GM18867 (cell line): Measurements from ENCODE around the gene MTUS2.
"Not testable (repeated sequence)": the region's sequence is repeated elsewhere in the genome, so short reads cannot be mapped to it uniquely, and the experiment has no call there.

ENCODE experiments used
- ATAC-seq: cut with Tn5 transposase; IDR thresholded peaks from one replicate; pipeline ENCODE4 v1.9.1; 2021; ENCODE audit warnings: mild to moderate bottlenecking, moderate library complexity; ENCODE audit not compliant: unreplicated experiment

MTUS2 gene

GRCh38 chr13:28955264-28955966, 135.3 kb downstream of the MTUS2 start:
- no peak for ATAC-seq

GRCh38 chr13:28958018-28958417, 137.9 kb downstream of the MTUS2 start:
- ATAC-seq, result no peak

DNA sequence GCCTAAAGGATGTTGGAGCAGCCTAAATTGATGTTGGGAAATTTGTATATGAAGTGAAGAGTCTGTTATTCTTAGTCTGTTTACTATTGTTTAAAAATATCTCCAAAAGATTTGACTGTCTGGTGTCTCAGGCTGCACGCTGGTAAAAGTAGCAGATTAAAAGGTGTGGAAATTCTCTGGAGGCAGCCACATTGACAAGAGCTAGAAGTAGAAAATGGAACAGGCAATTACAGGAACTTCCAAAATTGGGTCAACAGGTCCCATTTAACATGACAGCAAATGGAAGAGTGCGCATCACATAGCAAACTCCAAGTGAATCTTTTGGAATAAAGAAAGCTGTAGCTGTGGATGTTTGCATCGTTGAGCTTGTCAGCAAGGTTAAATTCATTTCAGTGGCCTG, 138.3 kb downstream of the MTUS2 start:
- no peak for ATAC-seq

GRCh38 chr13:28964052-28964451, 143.9 kb downstream of the MTUS2 start:
- ATAC-seq, result no peak

DNA sequence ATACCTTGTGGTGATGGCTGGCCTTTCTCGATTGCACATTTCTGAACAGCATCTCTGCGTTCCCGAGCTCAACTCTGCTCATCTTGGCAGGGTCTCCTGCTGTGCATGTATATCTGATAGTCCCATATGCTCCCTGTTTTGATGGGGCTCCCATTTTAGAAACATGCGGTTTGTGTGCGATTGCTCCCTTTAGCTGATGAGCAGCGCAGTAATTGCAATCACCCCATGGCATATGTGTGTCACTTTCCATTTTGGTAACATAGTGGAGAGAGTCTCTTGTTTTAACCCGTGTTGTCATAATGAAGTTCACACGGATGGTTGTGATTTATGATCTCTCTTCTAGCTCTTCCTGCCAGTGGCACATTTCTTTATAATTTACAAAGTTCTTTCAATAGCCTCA, 144.7 kb downstream of the MTUS2 start:
- no peak for ATAC-seq

DNA sequence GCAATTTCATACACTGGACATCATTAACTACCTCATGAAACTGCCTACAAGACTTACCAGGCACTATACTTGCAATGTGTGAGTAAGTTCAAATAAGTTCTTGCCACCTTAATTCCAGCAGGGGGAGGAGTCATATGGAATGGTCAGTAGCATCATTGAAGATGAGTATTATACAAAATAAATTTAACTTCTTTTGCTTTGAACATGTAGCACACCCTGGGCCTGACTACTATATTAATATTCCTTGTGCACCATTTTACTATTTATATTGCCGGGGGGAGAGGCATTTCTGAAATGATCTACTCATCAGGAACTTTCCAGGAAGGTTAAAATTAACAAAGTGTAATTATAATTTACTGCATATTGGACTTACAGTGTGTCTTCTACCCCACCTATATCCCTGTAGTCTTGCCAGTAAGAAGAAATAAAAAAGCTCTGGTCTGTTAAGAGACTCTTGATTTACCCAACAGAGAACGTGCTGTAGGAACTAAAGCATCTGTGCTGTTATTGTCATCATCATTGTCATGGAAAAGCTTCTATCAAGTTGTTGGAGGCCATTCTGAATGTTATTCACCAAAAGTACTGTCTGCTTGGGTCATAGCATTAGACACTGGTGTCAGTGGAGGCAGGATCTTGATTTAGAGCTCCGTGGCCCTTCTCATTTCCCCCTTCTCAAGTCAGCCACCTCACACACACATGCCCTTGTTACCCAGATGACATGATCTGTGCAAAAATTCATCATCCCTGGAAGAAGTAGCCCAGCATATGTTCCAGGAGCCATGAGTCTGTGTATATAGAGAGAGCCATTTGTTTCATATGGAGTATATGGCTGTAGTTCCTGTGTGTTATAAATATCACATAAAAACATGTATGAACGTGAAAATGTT, 147.1 kb downstream of the MTUS2 start:
- ATAC-seq, result no peak

- ATAC-seq, result no peak
Measured at GRCh38 chr13:28976195-28976594, 156.1 kb downstream of the MTUS2 start.

DNA sequence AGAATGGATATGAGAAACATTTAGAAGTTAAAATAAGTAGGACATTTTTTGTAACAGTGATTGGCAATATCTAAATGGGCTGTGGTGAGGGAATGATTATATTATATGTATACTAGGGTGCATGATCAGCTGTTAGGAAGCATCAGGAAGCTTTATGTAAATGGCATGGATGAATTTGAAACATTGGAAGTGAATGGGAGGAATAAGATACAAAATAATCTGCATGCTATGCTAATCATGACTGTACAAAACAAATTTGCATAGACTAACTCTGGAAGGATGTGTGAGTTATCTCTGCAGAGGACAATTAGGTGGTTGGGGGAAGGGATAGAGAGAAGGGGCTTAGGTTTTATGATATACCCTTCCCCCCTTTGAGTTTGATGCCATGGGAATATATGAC, 156.5 kb downstream of the MTUS2 start:
- no peak for ATAC-seq

DNA sequence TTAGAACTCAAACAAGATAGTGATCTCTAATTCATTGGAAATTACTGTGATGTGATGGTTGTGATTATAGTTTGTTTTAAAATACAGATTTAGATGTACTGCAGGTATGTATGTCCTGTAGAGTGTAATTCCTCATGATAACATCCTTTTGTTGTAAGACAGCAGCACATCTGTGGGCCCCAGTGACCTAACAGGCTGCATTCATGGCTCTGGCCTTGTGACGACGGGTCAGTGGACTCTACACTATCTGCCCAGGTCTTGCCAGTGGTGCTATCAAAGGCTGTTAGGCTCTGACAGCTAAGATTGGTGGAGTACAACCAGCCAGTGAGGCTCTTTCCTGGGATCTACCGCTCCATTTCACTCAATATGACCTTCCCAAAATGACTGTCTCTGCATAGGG, 158.4 kb downstream of the MTUS2 start:
- ATAC-seq, result no peak

GRCh38 chr13:28981530-28981929, 161.4 kb downstream of the MTUS2 start:
- no peak for ATAC-seq

- no peak for ATAC-seq
Measured at GRCh38 chr13:28983641-28984040, 163.5 kb downstream of the MTUS2 start.

- no peak for ATAC-seq
Measured at GRCh38 chr13:28984326-28984725, 164.2 kb downstream of the MTUS2 start.

- ATAC-seq, result no peak
Measured at GRCh38 chr13:28984825-28985224, 164.7 kb downstream of the MTUS2 start.

GRCh38 chr13:28990378-28990777, 170.2 kb downstream of the MTUS2 start:
- not testable (repeated sequence) for ATAC-seq

DNA sequence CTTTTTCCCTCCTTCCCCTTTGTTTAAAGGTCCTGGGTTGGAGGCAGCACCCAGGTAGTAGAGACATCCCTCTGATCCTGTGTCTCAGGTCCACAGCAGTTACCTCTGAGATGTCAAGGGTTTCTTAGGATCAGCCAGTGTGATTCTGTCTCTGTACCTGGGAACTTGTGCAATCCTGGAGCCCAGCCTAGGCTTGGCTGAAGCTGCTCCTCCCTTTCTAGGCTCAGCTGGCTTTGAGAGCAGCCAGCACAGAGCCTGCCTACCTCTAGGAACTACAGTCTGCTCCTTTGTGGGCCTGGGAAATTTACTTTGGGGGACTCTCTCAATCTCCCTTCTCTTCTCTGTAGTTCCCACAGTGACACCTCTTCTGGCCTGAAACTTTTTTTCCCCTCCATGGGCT, 171.6 kb downstream of the MTUS2 start:
- no peak for ATAC-seq

DNA sequence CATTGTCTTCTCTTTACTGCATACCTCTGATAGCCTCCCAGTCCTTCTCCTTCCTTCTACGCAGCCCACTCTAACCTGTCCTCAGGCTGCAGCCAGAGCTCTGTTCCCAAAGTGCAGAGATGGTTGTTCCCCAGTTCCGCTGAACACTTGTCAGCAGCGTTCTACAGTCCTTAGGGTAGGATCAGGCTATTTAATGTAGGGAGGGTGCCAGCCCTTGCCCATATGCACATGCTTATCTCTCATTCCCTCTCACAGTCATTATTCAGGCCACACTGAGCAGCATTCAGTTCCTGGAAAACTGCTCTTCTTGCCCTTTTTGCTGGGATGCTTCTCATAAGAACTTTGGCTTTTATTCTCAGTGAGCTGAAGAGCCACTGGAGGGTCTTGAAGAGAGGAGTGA, 180.7 kb downstream of the MTUS2 start:
- no peak for ATAC-seq

GRCh38 chr13:29005035-29005762, 185.1 kb downstream of the MTUS2 start:
- ATAC-seq, result no peak

- ATAC-seq, result no peak
Measured at GRCh38 chr13:29005763-29006120, 185.6 kb downstream of the MTUS2 start.

GRCh38 chr13:29006359-29006850, 186.3 kb downstream of the MTUS2 start:
- ATAC-seq, result no peak

DNA sequence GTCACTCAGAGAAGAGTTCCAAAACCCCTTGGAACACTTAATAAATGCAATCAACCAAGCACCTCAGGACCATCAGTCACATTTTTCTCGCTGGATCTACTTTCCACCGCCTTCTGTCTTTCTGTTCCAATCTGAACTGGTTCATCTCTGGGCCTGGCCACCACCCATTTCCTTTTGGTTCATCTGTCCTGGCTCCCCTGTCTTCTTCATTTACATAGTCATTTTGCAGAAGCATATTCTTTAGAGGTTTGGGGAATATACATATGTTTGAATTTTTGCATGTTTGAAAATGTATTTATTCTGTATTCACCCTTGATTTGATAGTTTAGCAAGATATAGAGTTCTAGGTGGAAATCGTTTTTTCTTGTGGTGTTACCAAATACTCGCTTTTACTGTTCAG, 188.2 kb downstream of the MTUS2 start:
- no peak for ATAC-seq

- no peak for ATAC-seq
Measured at GRCh38 chr13:29020314-29020713, 200.2 kb downstream of the MTUS2 start.

GRCh38 chr13:29021311-29021710, 201.2 kb downstream of the MTUS2 start:
- ATAC-seq, result no peak
